Activated CD4-positive, alpha-beta T cell treated with anti-CD3 and anti-CD28 coated beads, Interleukin-2, Interleukin-6, amounts not matched to agents 100 ng/mL and 50 ng/mL, durations not matched to agents 16 hours and 8 hours (primary cell): Measurements from ENCODE around the gene GOLGA6L7.
"Not testable (repeated sequence)": the region's sequence is repeated elsewhere in the genome, so short reads cannot be mapped to it uniquely, and the experiment has no call there.

Experiments used
- DNase-seq: peaks from one replicate; pipeline ENCODE4 v3.0.0-alpha.2; 2020

GOLGA6L7 gene

DNA sequence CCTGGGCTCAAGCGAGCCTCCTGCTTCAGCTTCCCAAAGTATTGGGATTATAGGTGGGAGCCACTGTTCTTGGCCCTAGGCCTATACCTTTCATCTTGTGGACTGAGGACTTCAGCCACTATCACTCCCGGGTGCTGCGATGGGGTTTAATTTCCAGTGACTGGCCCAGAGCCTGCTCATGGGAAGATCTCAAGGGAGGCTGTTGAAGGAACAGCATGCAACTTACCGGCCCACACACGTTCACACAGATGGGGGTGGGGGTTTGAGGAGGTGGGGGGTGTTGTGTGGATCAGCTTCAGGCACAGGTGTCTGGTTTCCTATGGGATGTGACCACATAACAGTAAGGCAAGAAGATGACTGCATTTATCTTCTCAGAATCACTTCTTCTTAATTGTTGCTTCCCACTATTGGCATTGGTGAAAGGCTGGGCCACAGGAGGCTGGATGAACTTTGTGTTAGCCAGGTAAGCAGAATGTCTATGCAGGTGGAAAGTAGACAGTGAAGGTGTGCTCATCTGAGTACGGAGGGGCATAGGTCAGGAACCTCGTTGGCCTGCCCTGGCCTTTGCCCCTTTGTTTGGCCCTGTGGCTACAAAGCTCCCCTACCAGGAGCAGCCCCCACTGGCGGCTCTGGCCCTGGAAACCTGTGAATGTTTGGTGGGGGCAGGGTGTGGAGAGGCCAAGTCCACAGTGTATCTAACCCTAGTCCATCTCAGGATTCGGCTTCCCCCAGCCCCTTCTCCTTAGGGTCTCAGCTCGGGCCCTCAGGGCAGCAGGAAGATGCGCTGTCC lies 35.9 kb upstream of the GOLGA6L7 start:
- no peak for DNase-seq

DNA sequence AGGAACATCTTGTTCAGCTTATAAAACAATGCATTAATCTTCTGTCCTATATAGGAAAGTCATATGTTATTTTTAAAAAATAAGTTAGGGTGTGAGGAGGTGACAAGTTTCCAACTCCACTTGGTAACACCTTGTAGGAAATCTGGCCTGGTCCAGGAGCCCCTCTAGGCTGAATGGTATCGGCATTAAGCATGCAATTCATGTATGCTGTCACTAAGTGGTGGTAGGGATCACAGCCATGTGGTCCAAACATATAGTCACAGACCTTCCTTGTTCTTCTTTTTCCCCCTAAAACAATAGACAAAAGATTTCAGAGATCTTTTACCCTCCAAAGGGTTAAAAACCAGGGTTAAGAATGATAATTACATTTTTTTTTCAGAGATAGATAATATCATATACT lies 33.2 kb upstream of the GOLGA6L7 start:
- no peak for DNase-seq

DNA sequence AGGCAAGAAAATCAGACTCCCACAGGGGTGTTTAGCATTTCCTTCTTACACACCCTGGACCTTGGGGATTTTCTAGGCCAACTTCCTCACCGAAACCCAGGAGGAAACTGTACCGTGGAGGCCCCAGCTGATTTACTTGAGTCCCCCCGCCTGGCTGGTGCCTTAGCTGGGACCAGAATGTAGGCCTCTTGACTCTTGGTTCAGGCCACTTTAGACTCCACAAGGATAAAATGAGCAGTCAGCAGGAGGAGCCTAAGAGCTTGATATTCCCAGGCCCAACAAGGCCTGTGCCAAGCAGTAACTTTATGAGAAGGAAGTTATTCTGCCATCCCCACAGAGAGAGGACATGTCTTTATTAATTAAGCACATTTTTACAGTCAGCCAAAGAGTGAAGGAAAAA lies 32.7 kb upstream of the GOLGA6L7 start:
- DNase-seq = no peak

DNA sequence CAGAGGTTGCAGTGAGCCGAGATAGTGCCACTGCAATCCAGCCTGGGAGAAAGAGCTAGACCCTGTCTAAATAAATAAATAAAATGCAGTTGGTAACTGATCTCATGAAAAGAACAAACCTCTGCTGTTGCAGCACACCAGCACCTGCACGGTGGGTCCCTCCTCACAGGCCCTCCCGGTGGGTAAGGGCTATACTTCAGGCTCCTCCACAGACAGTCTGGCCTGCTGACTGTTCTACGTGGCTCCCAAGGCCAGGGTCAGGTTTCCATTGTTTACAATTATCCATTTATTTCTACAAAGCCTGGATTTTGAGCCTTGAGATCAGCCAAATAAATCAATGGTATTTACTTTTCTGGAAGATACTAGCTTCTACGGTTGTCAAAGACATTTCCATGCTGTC lies 32.2 kb upstream of the GOLGA6L7 start:
- no peak for DNase-seq

DNA sequence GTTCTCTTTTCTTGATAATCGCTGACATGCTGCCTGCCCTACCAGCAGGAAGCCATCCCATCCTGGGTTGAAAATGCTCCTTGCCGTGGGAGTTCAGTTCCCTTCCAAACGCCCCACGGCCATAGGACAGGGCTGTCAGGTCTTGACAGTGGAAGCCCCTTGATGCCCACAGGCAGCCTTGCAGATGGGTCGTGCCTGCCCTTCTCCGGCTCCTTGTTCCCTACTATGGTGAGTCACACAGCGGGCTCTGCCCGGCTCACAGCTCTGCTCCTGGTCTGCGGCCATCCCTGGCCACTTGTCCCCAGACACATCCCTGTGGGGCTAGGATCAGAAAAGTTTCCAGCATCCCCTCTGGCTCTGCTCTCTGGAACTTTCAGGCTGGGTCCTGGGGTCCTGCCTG lies 31.1 kb upstream of the GOLGA6L7 start:
- DNase-seq = no peak

DNA sequence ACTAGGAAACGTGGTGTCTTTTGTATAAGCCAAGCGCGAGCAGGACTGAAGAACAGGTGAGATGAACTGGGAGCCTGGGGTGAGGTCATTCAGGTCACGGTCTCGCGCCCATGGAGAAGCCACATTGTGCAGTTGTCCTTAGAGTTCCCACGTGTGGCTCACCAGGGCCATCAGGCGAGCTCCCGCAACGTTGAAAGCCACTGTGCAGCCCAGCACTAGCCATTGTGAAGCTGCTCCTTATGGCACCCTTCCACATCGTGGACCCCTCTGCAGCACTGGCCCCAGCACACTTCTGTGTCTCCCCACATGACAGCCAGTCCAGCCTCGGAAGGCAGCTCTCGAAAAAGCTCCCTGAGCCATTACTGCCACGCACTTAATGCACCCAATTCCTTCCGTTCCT lies 29.8 kb upstream of the GOLGA6L7 start:
- DNase-seq = no peak

DNA sequence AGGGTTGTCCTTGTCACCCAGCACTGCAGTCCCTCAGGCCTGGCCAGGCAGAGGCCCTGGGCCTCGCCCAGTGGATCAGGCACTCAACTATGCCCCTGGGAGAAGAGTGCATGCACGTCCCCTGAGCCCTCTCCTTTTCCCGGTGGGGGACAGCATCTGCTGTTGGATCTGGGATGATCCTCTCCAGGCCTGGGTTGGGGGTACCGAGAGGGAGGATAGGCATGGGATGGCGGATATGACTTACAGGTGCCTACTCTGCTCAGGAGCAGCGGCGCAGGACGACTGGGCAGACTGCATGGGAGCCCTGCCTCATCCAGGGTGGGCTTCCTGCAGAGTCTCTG lies 28.4 kb upstream of the GOLGA6L7 start:
- no peak for DNase-seq

DNA sequence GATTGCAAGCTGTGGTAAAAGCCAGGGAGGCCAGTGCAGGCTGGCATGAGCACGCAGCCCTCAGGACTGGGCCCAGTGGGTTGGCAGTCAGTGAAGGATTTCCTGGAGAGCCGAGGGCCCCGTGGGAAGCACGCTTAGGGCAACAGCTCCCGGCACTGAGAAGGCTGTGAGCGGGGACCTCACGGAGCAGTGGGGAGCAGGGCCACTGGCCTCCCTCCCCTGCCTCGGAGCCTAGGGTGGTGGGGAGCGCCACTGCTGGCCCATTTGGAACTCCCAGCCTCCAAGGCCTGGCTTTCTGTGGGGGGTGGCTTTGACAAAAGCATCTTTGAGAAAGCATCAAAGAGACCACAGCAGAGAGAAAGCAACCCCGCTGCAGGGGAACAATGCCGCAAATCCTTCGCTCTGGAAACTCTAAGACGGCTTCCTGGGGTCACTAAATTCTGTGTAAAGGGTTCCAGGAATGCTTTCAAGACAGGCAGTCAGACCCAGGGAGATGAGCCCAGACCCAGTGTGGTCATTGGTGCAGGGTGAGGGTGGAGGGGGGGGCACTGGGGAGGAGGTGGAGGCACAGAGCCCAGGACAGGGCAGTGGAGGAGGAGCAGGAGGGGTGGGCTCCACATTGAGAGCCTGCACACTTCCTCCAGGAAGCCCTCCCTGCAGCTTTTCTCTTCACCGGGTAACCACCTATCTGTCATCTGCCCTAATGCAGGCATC lies 27.8 kb upstream of the GOLGA6L7 start:
- DNase-seq = no peak

DNA sequence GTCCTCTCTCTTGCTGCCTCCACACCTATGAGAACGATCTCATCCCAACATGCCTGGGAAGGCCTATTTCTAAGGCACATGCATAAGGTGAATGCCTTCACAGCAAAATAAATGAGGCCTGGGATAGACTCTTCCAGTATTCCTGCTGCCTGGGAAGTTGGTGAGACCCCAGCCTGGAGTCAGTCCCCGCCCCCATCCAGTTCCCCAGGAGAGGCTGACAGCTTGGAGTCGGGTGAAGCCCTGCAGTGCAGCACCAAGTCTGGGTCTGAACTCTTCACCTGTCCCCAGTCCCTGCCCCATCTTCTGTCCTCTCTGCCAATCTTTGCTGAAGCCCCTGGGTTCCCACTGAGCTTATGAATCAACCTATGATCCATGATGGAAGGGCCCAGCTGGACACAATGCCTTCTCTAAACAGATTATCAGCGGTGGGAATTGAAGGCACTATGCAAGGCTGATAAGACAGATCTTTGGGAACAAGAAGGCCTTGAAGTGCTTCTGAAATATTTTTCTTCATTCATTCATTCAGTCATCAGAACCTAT lies 27.1 kb upstream of the GOLGA6L7 start:
- DNase-seq = no peak

DNA sequence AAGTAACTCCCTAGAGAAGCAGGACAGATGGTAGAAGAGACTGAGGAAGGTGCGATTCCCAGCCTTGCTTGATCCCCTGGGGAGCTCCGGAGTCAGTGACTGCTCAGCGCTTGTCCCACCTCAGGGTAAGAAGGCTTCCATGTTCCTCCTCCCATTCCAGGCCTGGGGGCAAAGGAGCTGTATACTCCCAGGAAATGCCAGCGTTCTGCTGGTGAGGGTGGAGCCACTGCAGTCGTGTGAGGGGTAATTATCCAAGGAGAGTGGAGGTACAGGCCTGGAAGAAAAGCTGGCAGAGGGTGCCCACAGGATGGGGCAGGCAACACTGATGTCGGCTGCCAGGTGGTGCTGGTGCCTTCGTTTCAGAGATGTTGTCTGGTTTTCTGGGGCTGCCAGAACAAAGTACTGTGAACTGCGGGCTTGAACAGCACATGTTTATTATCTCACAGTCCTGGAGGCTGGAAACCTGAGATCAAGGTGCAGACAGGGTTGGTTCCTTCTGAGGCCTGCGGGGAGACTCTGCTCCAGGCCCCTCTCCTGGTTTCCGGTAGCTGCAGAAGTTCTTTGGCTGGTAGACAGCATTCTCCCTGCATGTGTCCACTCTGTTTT lies 25.2 kb upstream of the GOLGA6L7 start:
- no peak for DNase-seq

DNA sequence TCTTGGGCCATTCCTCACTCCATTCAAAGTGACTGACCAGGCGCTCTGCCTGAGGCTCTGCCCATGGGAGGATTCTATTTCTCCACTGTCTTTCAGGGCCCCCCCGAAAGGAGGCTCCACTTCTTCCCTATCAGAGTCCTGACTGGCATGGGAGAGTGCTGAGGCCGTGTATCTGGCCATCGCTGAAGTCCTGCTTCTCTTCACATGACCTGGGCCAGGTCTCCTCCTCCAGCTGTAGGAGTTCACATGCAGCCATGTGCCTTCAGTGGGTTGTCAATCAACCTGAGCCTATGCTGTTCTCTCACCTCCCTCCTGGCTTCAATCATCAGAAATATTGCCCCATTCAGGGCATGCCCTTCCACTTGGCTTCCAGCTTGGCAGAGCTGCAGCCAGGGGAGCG lies 24.6 kb upstream of the GOLGA6L7 start:
- DNase-seq = no peak

DNA sequence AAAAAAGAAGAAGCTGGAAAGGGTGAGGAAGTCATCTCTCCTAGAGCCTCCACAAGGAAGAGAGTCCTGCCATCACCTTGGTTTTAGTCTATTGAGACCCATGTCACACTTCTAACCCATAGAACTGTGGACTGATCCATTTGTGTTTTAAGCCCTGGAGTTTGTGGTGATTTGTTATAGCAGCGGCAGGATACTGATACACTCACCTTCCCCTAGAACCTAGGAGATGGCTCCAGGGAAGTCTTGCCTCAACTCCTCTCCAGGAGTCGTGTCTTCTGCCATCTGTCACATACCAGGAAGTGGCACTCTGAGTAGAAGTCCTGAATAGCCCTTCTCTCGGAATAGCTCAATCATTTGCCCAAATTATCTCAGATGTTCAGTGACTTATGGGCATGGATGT lies 22.7 kb upstream of the GOLGA6L7 start:
- no peak for DNase-seq

DNA sequence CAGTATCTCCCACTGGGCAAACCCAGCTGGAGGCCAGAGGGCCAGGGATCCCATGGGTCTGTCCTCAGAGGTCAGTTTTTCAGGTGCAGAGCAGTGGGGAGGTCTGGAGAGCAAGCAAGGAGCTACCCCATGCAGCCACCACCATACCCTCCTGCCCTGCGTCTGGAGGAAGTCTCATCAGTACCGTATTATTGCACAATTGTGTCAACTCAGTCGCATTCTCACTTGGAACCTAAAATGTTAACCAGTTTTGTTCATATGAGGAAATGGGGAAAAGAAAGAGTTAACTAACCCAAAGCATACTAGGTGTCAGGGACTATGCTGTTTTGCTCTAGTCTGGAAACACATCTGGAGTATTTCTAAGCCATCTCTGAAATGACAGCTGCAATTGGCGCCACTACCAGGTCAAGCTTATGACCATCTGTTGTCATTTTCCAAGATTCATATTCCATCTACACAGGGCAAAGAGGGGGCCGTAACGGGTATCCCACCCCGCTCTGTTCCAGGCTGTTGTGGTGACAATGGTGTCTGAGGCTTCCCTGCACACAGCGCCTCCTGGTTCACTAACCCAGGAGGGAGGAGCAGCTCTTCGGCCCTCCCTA lies 20.4 kb upstream of the GOLGA6L7 start:
- DNase-seq = no peak

DNA sequence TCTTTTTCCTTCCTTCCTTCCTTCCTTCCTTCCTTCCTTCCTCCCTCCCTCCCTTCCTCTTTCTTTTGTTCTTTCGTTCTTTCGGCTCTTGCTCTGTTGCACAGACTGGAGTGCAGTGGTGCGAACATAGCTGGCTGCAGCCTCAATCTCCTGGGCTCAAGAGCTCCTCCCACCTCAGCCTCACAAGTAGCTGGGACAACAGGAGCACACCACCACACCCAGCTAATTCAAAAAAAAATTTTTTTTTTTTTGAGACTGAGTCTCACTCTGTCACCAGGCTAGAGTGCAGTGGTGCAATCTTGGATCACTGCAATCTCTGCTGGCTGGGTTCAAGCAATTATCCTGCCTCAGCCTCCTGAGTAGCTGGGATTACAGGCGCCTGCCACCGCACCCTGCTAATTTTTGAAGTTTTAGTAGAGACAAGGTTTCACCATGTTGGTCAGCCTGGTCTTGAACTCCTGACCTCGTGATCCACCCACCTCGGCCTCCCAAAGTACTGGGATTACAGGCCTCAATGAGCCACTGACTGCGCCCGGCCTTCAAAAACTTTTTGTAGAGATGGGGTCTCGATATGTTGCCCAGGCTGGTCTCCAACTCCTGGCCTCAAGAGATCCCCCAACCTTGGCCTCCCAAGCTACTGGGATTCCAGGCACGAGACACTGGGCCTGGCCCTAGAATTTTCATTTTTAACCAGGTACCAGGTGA lies 13.3 kb upstream of the GOLGA6L7 start:
- not testable (repeated sequence) for DNase-seq

DNA sequence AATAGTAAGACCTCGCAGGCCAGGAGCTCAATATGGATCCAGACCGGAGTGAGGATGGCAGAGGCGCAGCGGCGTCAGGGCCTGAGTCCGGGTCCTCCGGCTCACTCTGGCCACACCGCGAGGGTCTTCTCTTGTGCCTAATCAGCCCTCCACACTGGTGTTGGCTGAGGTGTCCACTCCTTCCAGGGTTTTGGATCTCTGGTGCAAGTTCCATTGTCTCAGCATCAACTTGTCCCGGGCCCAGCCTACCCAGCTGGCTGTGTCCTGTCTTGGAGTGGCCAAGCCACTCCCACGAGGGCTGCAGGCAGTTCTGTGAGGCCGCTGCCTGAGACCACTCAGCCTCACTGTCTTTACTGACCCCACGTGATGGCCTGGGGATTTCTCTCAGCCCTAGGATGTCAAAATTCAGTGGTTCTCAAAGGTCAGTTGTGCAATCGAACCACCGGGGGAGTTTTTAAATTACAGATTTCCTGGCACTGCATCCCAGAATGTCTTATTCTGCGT lies 12.6 kb upstream of the GOLGA6L7 start:
- no peak for DNase-seq

DNA sequence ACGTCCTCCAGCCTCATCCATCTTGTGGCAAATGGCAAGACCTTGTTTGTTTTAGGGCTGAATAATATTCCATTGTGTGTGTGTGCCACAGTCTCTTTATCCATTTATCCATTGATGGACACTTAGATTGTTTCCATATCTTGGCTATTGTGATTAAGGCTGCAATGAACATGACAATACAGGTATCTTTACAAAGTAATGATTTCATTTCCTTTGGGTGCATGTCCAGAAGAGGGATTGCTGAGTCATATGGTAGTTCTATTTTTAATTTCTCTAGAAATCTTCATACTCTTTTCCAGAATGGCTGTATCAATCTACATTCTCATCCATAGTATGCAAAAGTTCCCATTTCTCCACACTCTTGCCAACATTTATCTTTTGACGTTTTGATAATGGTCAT lies 6.1 kb upstream of the GOLGA6L7 start:
- DNase-seq = not testable (repeated sequence)

DNA sequence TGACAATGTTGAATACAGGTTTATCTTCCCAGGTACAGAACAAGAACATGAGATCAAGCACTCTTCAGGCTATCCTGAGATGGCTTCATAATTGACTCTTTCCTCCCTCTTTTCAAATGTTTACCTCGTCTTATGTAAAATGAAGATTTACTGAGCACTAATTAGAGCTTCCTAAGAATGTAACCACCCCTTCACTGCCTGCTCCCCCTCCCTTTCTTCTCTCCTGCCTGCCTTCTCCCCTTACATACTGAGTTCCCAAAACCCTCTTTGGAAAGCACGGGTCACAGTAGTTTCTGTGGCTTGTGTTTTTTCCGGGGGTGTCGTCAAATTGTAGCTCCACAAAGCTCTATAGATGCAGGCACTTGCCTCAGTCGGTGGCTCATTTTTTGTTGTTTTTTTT lies 5.2 kb upstream of the GOLGA6L7 start:
- not testable (repeated sequence) for DNase-seq

DNA sequence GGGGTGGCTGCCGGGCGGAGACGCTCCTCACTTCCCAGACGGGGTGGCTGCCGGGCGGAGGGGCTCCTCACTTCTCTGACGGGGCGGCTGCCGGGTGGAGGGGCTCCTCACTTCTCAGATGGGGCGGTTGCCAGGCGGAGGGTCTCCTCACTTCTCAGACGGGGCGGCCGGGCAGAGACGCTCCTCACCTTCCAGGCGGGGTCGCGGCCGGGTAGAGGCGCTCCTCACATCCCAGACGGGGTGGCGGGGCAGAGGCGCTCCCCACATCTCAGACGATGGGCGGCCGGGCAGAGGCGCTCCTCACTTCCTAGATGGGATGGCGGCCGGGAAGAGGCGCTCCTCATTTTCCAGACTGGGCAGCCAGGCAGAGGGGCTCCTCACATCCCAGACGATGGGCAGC lies 1.3 kb upstream of the GOLGA6L7 start:
- DNase-seq = not testable (repeated sequence)

DNA sequence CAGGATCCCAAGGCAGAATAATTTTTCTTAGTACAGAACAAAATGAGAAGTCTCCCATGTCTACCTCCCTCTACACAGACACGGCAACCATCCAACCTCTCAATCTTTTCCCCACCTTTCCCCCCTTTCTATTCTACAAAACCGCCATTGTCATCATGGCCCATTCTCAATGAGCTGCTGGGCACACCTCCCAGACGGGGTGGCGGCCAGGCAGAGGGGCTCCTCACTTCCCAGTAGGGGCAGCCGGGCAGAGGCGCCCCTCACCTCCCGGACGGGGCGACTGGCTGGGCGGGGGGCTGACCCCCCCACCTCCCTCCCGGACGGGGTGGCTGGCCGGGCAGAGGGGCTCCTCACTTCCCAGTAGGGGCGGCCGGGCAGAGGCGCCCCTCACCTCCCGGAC lies 827 bp upstream of the GOLGA6L7 start:
- not testable (repeated sequence) for DNase-seq

DNA sequence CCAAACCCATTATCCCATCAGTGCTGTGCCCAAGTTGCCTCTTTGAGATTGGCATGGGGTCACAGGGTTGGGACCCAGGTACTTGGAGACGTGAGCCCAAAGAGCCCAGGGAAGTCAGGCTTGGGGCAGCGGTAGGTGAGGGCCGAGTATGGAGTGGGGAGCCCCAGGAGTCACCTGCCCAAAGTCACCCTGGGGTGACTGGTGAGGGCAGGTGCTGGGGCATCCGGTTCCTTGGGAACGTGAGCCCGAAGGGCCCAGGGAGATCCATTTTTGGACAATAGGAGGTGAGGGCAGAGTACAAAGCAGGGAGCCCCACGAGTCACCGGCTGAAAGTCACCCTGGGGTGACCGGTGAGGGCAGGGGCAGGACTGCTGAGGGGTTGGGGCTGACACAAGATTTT lies 485 bp downstream of the GOLGA6L7 start:
- not testable (repeated sequence) for DNase-seq

DNA sequence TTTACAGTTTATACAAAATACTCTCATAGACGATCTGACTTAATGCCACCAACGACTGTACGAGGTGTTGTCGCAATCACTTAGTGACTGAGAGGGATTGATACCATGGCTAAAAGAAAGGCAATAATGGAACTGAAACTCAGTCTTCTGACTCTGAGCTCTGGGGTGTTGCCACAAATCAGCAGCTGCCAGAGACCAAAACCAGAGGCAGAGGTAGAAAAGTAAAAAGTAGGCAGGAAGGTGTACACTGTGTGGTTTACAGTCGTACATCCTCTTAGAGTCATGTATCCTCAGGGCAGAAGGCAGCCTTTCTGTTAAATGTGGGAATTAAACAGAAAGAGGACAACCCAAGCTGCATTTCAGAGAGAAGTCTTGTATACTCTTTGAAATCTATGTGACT lies 1.2 kb downstream of the GOLGA6L7 start:
- DNase-seq = peak; percentile 24

DNA sequence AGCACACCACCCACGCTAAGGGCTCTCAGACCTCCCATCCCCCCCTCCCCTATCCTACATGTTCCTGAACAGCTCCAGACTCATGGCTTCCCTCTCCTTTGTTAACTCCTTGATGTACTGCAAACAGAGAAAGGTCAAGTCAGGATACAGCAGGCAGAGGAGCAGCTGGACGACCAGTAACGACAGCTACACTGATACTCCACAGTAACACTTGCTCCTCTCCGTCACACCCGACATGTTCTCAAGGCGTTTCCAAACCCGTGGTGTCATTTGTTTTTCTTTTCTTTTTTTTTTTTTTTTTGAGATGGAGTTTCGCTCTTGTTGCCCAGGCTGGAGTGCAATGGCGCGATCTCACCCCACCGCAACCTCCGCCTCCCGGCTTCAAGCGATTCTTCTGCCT lies 4.3 kb downstream of the GOLGA6L7 start:
- DNase-seq = not testable (repeated sequence)

DNA sequence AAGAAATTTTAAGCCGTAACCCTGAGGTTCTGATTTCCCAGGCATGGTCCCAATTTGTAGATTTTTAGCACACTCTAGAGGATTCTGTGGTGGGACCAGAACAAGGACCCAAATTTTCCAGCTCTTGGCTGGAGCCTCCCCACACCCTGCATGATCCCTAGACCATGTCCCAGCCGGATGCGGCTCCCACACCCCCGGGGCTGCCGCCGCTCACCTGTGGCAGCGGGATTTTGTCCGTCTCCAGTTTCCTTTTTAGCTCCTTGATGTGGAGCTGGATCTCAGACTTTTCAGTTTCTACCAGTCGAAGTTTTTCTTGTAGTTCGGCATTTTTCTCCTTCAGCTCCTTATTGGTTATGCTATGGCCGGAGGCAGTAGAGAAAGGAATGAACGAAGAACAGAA lies 4.9 kb downstream of the GOLGA6L7 start:
- not testable (repeated sequence) for DNase-seq
